Measurements from ENCODE around the gene MAST1. TPM values are rescaled to one million over a fixed set of nuclear protein-coding genes. Genes with fewer than 3 reads are reported as not detected.

MAST1 gene
- total RNA-seq, 2 donors from 2014 or later = not detected

DNA sequence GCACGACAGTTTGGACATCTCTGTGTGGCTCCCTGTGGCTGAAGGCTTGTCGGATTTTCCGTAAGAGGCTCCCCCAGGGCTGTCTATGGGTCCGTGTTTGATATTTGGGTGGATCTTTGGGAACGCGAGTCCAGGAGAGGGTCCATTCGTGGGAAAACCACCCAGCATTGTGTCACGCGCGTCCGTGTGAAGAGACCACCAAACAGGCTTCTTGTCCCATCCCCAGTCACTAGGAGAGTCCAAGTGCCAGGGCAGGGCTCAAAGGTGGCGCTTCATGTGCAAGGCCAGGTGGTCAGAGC, 46.3 kb downstream of the MAST1 start:
- H3K4me1 ChIP-seq (ENCODE audit: control insufficient read depth in 1 of 2, low read depth in 2 of 2) = peaks cover 8 to 23% of the 10 kb centered on the region in 2 donors
- DNase-seq (ENCODE audit: low spot score) = no peak
- no peaks in the 10 kb centered on the region for H3K27me3 ChIP-seq (replicated peaks; ENCODE audit: insufficient read depth)
- ATAC-seq (ENCODE audit: insufficient number of reproducible peaks, low FRiP score, low read depth) = no peak
- TF ChIP-seq, protein P1, sequence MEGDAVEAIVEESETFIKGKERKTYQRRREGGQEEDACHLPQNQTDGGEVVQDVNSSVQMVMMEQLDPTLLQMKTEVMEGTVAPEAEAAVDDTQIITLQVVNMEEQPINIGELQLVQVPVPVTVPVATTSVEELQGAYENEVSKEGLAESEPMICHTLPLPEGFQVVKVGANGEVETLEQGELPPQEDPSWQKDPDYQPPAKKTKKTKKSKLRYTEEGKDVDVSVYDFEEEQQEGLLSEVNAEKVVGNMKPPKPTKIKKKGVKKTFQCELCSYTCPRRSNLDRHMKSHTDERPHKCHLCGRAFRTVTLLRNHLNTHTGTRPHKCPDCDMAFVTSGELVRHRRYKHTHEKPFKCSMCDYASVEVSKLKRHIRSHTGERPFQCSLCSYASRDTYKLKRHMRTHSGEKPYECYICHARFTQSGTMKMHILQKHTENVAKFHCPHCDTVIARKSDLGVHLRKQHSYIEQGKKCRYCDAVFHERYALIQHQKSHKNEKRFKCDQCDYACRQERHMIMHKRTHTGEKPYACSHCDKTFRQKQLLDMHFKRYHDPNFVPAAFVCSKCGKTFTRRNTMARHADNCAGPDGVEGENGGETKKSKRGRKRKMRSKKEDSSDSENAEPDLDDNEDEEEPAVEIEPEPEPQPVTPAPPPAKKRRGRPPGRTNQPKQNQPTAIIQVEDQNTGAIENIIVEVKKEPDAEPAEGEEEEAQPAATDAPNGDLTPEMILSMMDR (IDR thresholded peaks at IDR 0.05) = no peak
- H3K27ac ChIP-seq = no peak overlapping the region
- H3K9me3 ChIP-seq = no peaks in the 10 kb centered on the region
- H3K36me3 ChIP-seq = no peaks in the 10 kb centered on the region
- no peak overlapping the region for H3K4me3 ChIP-seq

DNA sequence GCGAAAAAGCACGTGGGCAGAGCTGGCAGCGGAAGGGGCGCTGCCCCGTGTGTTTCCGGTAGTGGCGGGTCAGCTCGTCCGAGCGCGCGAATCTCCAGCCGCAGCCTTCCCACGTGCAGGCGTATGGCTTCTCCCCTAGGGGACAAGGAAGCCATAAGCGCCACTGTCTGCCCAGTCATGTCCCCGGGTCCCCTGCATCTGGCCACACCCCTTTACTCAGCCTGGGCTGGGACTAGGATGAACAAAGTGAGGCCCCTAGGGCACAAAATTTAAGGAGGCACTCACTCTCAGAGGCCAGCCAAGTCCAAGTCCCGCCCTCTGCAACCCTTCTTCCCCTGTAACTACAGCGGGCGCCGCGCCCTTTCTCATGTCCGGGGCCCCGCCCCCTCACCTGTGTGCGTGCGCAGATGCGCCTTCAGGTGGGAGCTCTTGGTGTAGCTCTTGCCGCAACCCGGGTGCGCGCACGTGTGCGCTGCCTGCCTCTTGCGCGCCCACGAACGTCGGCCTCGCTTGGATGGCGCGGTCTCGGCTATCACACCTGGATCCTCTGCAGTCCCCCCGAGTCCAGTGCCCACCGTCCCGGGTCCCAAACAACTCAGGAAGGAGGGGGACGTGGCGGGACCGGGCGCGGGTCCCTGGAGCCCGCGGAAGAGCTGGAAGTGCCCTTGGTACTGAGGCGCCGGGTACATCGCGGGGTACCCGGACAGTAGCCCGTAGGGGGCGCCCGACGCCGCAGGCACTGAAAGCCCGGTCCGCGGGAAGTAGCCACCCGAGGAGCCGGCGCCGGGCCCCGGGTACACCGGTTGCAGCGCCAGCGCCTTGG, 46.8 kb downstream of the MAST1 start:
- peak overlapping the region; percentile 63 for H3K4me3 ChIP-seq
- H3K4me1 ChIP-seq (ENCODE audit: control insufficient read depth in 1 of 2, low read depth in 2 of 2) = peaks cover 8 to 21% of the 10 kb centered on the region in 2 donors
- no peaks in the 10 kb centered on the region for H3K27me3 ChIP-seq (replicated peaks; ENCODE audit: insufficient read depth)
- DNase-seq (ENCODE audit: low spot score) (no peak), ATAC-seq (ENCODE audit: insufficient number of reproducible peaks, low FRiP score, low read depth) (no peak)
- TF ChIP-seq, protein P1 (IDR thresholded peaks at IDR 0.05) = peak; percentile 39
- H3K36me3 ChIP-seq = no peaks in the 10 kb centered on the region
- no peaks in the 10 kb centered on the region for H3K9me3 ChIP-seq
- peak overlapping the region in 1 of 2 donors; percentile 2 for H3K27ac ChIP-seq

DNA sequence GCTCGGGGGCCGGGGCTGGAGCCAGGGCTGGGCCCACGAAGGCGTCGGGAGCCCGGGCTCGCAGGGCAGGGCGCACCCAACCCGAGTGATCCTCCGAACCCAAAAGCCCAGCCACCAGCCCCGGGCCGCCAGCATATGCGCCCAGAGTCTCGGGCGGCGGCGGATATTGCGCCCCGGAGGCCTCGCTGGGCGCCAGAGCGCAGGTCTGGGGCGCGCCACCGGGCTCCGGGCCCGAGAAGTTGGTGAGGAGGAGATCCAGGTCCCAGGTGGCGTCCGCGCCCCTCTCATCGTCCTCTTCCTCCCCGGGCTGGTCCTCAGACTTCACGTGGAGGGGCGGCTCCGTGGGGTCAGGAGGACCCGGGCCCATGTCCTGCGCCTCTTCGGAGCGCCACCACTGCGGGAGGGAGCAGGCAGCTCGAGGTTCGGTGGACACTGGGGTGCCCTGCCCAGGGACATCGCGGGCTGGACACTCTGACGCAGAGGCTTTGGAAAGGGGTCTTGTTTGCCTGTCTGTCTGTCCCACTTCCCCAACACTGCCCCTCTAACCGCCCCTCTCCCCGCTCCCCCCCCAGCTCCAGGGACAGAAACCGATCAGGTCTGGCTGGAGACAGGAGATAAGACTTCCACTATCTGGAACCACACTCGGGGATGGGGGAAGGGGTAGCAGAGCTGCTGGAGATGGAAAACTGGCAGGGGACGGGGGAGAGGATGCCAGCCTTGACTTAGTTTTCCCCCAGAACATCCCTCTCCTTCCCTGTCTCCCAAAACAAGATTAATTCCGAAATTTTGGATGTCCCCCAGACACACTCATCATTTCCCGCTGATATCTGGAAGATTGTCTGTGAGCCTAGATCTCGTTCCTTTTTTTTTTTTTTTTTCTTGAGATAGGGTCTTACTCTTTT, 47.7 kb downstream of the MAST1 start:
- no peak for ATAC-seq (ENCODE audit: insufficient number of reproducible peaks, low FRiP score, low read depth)
- no peaks in the 10 kb centered on the region for H3K27me3 ChIP-seq (replicated peaks; ENCODE audit: insufficient read depth)
- H3K4me1 ChIP-seq (ENCODE audit: control insufficient read depth in 1 of 2, low read depth in 2 of 2) = peaks cover 8 to 20% of the 10 kb centered on the region in 2 donors
- no peaks in the 10 kb centered on the region for H3K9me3 ChIP-seq
- no peak overlapping the region for H3K27ac ChIP-seq
- TF ChIP-seq, protein P1 (IDR thresholded peaks at IDR 0.05) = peak; percentile 2
- no peak for DNase-seq (ENCODE audit: low spot score)
- peak overlapping the region; percentile 63 for H3K4me3 ChIP-seq
- H3K36me3 ChIP-seq = no peaks in the 10 kb centered on the region

DNA sequence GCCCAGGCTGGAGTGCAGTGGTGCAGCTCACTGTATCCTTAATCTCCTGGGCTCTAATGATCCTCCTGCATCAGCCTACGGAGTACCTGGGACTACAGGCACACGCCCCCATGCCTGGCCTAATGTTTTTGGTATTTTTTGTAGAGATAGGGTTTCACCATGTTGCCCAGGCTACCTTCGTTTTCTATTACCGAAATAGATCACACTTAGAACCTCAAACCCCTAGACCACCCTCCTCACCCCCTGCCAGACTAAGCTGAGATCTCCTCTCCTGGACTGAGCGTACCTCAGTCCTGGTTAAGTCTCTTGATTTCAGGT, 48.3 kb downstream of the MAST1 start:
- no peaks in the 10 kb centered on the region for H3K36me3 ChIP-seq
- H3K27me3 ChIP-seq (replicated peaks; ENCODE audit: insufficient read depth) = no peaks in the 10 kb centered on the region
- H3K4me3 ChIP-seq = no peak overlapping the region
- DNase-seq (ENCODE audit: low spot score) (no peak), ATAC-seq (ENCODE audit: insufficient number of reproducible peaks, low FRiP score, low read depth) (no peak)
- no peaks in the 10 kb centered on the region for H3K9me3 ChIP-seq
- no peak overlapping the region for H3K27ac ChIP-seq
- peaks cover 10 to 23% of the 10 kb centered on the region in 2 donors for H3K4me1 ChIP-seq (ENCODE audit: control insufficient read depth in 1 of 2, low read depth in 2 of 2)
- TF ChIP-seq, protein P1 (IDR thresholded peaks at IDR 0.05) = no peak
